ENCODE measurements around the gene RASSF3. TPM values are rescaled to one million over a fixed set of nuclear protein-coding genes. Genes with fewer than 3 reads are reported as not detected.

The RASSF3 gene
- total RNA-seq, 2 experiments from 2014 or later: 114 to 115 TPM

- Mint-ChIP-seq H3K27ac (peak overlapping the region; percentile 73), H3K9me3 (no peaks in the 10 kb centered on the region), H3K4me1 (peaks cover 78% of the 10 kb centered on the region), H3K4me3 (no peak overlapping the region), H3K36me3 (ENCODE audit: low read depth) (peaks cover 73% of the 10 kb centered on the region), H3K27me3 (no peaks in the 10 kb centered on the region)
- ChIA-PET CTCF (interaction anchor here (0.6 to 3.8 kb wide), 5 partner anchors 13 to 117 kb away, joined by 3 to 19 read pairs (median 3); no protein-coding TSS in a partner anchor), POLR2A (no interaction called here)
- no peak for DNase-seq
Observed at GRCh38 chr12:64691227-64691794, 81.0 kb downstream of the RASSF3 start.

GRCh38 chr12:64691795-64692583 is 81.7 kb downstream of the RASSF3 start:
- POLR2A ChIA-PET: no interaction called here

GRCh38 chr12:64694130-64695040 is 84.1 kb downstream of the RASSF3 start:
- ChIA-PET CTCF (interaction anchor here (1.2 to 3.0 kb wide), 4 partner anchors 9 to 145 kb away, joined by 3 to 16 read pairs (median 9); no protein-coding TSS in a partner anchor), POLR2A (no interaction called here)
- Mint-ChIP-seq H3K27ac (peak overlapping the region; percentile 73), H3K4me3 (no peak overlapping the region), H3K9me3 (no peaks in the 10 kb centered on the region), H3K36me3 (ENCODE audit: low read depth) (peaks cover 59% of the 10 kb centered on the region), H3K27me3 (no peaks in the 10 kb centered on the region), H3K4me1 (peaks cover 70% of the 10 kb centered on the region)
- no peak for DNase-seq

More at GRCh38 chr12:64691795-64692583, 81.7 kb downstream of the RASSF3 start:
- Mint-ChIP-seq H3K4me1 (peaks cover 81% of the 10 kb centered on the region), H3K27ac (peak overlapping the region; percentile 51), H3K4me3 (no peak overlapping the region), H3K36me3 (ENCODE audit: low read depth) (peaks cover 74% of the 10 kb centered on the region), H3K27me3 (no peaks in the 10 kb centered on the region), H3K9me3 (no peaks in the 10 kb centered on the region)
- CTCF ChIA-PET: interaction anchor here (0.7 to 3.8 kb wide), 4 partner anchors 12 to 117 kb away, joined by 3 to 19 read pairs (median 3); no protein-coding TSS in a partner anchor
- DNase-seq: no peak

- DNase-seq: no peak
Observed at GRCh38 chr12:64695550-64695949, 85.3 kb downstream of the RASSF3 start.

GRCh38 chr12:64696080-64696741 is 85.9 kb downstream of the RASSF3 start:
- peak overlapping the region; percentile 28 for H3K27ac Mint-ChIP-seq
- POLR2A ChIA-PET: no interaction called here
- no peaks in the 10 kb centered on the region for H3K9me3 Mint-ChIP-seq

More at GRCh38 chr12:64695550-64695949, 85.3 kb downstream of the RASSF3 start:
- peak overlapping the region; percentile 68 for H3K27ac Mint-ChIP-seq
- H3K4me3 Mint-ChIP-seq: no peak overlapping the region
- H3K9me3 Mint-ChIP-seq: no peaks in the 10 kb centered on the region
- no peaks in the 10 kb centered on the region for H3K27me3 Mint-ChIP-seq
- ChIA-PET POLR2A (no interaction called here), CTCF (interaction anchor here (0.6 to 3.0 kb wide), 5 partner anchors 10 to 147 kb away, joined by 3 to 16 read pairs (median 5); no protein-coding TSS in a partner anchor)
- peaks cover 59% of the 10 kb centered on the region for H3K36me3 Mint-ChIP-seq (ENCODE audit: low read depth)
- peaks cover 70% of the 10 kb centered on the region for H3K4me1 Mint-ChIP-seq

GRCh38 chr12:64699504-64700115 is 89.3 kb downstream of the RASSF3 start:
- CTCF ChIA-PET: interaction anchor here (2.6 kb wide), 1 partner anchor 150 kb away, joined by 6 read pairs; no protein-coding TSS in a partner anchor
- Mint-ChIP-seq H3K27ac (no peak overlapping the region), H3K4me1 (peaks cover 57% of the 10 kb centered on the region), H3K27me3 (no peaks in the 10 kb centered on the region), H3K36me3 (ENCODE audit: low read depth) (peaks cover 47% of the 10 kb centered on the region), H3K4me3 (no peak overlapping the region), H3K9me3 (no peaks in the 10 kb centered on the region)
- DNase-seq: no peak
- POLR2A ChIA-PET: interaction anchor here (0.6 kb wide), 1 partner anchor 505 kb away, joined by 3 read pairs; no protein-coding TSS in a partner anchor

More at GRCh38 chr12:64696080-64696741, 85.9 kb downstream of the RASSF3 start:
- H3K4me3 Mint-ChIP-seq: no peak overlapping the region
- CTCF ChIA-PET: interaction anchor here (0.6 to 3.0 kb wide), 6 partner anchors 11 to 147 kb away, joined by 3 to 16 read pairs (median 10); no protein-coding TSS in a partner anchor
- no peak for DNase-seq
- peaks cover 64% of the 10 kb centered on the region for H3K36me3 Mint-ChIP-seq (ENCODE audit: low read depth)
- peaks cover 76% of the 10 kb centered on the region for H3K4me1 Mint-ChIP-seq
- H3K27me3 Mint-ChIP-seq: no peaks in the 10 kb centered on the region

GRCh38 chr12:64700532-64700931 is 90.2 kb downstream of the RASSF3 start:
- H3K27me3 Mint-ChIP-seq: no peaks in the 10 kb centered on the region
- peaks cover 48% of the 10 kb centered on the region for H3K36me3 Mint-ChIP-seq (ENCODE audit: low read depth)
- no peak overlapping the region for H3K4me3 Mint-ChIP-seq
- H3K9me3 Mint-ChIP-seq: no peaks in the 10 kb centered on the region
- H3K4me1 Mint-ChIP-seq: peaks cover 49% of the 10 kb centered on the region
- H3K27ac Mint-ChIP-seq: peak overlapping the region; percentile 64
- no peak for DNase-seq
- CTCF ChIA-PET: interaction anchor here (0.6 to 2.6 kb wide), 2 partner anchors 102 to 151 kb away, joined by 3 to 6 read pairs; no protein-coding TSS in a partner anchor
- POLR2A ChIA-PET: no interaction called here

- H3K27ac Mint-ChIP-seq: peak overlapping the region; percentile 64
- DNase-seq: no peak
- H3K9me3 Mint-ChIP-seq: no peaks in the 10 kb centered on the region
- H3K4me1 Mint-ChIP-seq: peaks cover 41% of the 10 kb centered on the region
- H3K27me3 Mint-ChIP-seq: no peaks in the 10 kb centered on the region
- peak overlapping the region; percentile 1 for H3K4me3 Mint-ChIP-seq
- POLR2A ChIA-PET: no interaction called here
- CTCF ChIA-PET: interaction anchor here (1.6 to 2.6 kb wide), 2 partner anchors 152 kb away, joined by 6 to 9 read pairs; no protein-coding TSS in a partner anchor
- peaks cover 43% of the 10 kb centered on the region for H3K36me3 Mint-ChIP-seq (ENCODE audit: low read depth)
Observed at GRCh38 chr12:64701283-64701682, 91.0 kb downstream of the RASSF3 start.

- Mint-ChIP-seq H3K27ac (no peak overlapping the region), H3K4me1 (peaks cover 7% of the 10 kb centered on the region), H3K36me3 (ENCODE audit: low read depth) (peaks cover 33% of the 10 kb centered on the region), H3K4me3 (no peak overlapping the region), H3K27me3 (no peaks in the 10 kb centered on the region), H3K9me3 (no peaks in the 10 kb centered on the region)
- ChIA-PET CTCF (interaction anchor here (1.0 to 1.9 kb wide), 4 partner anchors 8 to 27 kb away, joined by 3 to 8 read pairs (median 5); no protein-coding TSS in a partner anchor), POLR2A (no interaction called here)
- DNase-seq: no peak
Observed at GRCh38 chr12:64706306-64706705, 96.0 kb downstream of the RASSF3 start.

- ChIA-PET CTCF (interaction anchor here (1.1 to 1.9 kb wide), 3 partner anchors 9 to 13 kb away, joined by 3 to 8 read pairs (median 6); no protein-coding TSS in a partner anchor), POLR2A (no interaction called here)
- Mint-ChIP-seq H3K36me3 (ENCODE audit: low read depth) (peaks cover 35% of the 10 kb centered on the region), H3K9me3 (no peaks in the 10 kb centered on the region), H3K4me3 (no peak overlapping the region), H3K4me1 (peaks cover 3% of the 10 kb centered on the region), H3K27ac (no peak overlapping the region), H3K27me3 (no peaks in the 10 kb centered on the region)
- no peak for DNase-seq
Observed at GRCh38 chr12:64706857-64707256, 96.6 kb downstream of the RASSF3 start.

GRCh38 chr12:64707362-64707761 is 97.1 kb downstream of the RASSF3 start:
- H3K4me1 Mint-ChIP-seq: no peaks in the 10 kb centered on the region
- peaks cover 31% of the 10 kb centered on the region for H3K36me3 Mint-ChIP-seq (ENCODE audit: low read depth)
- H3K27me3 Mint-ChIP-seq: no peaks in the 10 kb centered on the region
- DNase-seq: no peak
- ChIA-PET CTCF (interaction anchor here (1.1 to 2.0 kb wide), 4 partner anchors 9 to 13 kb away, joined by 3 to 8 read pairs (median 5); no protein-coding TSS in a partner anchor), POLR2A (interaction anchor here (0.7 kb wide), 1 partner anchor 102 kb away, joined by 3 read pairs; no protein-coding TSS in a partner anchor)
- H3K27ac Mint-ChIP-seq: no peak overlapping the region
- no peaks in the 10 kb centered on the region for H3K9me3 Mint-ChIP-seq
- no peak overlapping the region for H3K4me3 Mint-ChIP-seq
